ENCODE data around the gene CSTPP1.

- no peak for TF ChIP-seq CTCF (IDR thresholded peaks at IDR 0.05; ENCODE audit: borderline replicate concordance, extremely low read depth, low read length, poor library complexity, severe bottlenecking)
- TF ChIP-seq EZH2 (IDR thresholded peaks at IDR 0.05; ENCODE audit: borderline replicate concordance, low read depth, low read length, severe bottlenecking): no peak
These were observed 6.5 kb upstream of the CSTPP1 start for GRCh38 chr11:46930089-46930488.

All from DND-41 (cell line).